Mammary epithelial cell (primary cell): ENCODE measurements around the gene SNAP47.

Source experiments
- EZH2 ChIP-seq: IDR thresholded peaks from 2 replicates; pipeline ENCODE4 v1.6.1; 2012; ENCODE audit warnings: low read length, inconsistent platforms, borderline replicate concordance
- TF ChIP-seq, protein P1 (sequence below), 2 donors: IDR thresholded peaks in 1 of 2; conservative IDR thresholded peaks in 1 of 2; 2 replicates each; pipeline ENCODE4 v1.5.1; 2011 to 2012; ENCODE audit warnings: inconsistent platforms in 2 of 2, low read length in 2 of 2, mild to moderate bottlenecking in 2 of 2, control low read depth in 1 of 2, low read depth in 1 of 2; ENCODE audit not compliant: insufficient read depth in 1 of 2; ENCODE audit errors: extremely low read depth in 1 of 2

DNA sequence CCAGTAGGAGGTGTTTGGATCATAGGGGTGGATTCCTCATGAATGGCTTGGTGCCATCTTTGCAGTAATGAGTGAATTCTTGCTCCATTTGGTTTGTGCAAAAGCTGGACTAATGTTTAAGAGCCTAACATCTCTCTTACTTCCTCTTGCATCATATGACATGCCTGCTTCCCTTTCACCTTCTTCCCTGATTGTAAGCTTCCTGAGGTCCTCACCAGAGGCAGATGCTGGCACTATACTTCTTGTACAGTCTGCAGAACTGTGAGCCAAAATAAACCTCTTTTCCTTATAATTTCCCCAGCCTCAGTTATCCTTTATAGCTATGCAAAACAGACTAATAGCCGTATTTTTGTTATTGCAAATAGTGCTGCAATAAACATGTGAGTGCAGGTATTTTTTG is 88.3 kb downstream of the SNAP47 start:
- TF ChIP-seq, protein P1, sequence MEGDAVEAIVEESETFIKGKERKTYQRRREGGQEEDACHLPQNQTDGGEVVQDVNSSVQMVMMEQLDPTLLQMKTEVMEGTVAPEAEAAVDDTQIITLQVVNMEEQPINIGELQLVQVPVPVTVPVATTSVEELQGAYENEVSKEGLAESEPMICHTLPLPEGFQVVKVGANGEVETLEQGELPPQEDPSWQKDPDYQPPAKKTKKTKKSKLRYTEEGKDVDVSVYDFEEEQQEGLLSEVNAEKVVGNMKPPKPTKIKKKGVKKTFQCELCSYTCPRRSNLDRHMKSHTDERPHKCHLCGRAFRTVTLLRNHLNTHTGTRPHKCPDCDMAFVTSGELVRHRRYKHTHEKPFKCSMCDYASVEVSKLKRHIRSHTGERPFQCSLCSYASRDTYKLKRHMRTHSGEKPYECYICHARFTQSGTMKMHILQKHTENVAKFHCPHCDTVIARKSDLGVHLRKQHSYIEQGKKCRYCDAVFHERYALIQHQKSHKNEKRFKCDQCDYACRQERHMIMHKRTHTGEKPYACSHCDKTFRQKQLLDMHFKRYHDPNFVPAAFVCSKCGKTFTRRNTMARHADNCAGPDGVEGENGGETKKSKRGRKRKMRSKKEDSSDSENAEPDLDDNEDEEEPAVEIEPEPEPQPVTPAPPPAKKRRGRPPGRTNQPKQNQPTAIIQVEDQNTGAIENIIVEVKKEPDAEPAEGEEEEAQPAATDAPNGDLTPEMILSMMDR (conservative IDR thresholded peaks at IDR 0.05 in 1 of 2, IDR thresholded peaks at IDR 0.05 in 1 of 2; ENCODE audit: extremely low read depth in 1 of 2, insufficient read depth in 1 of 2, low read depth in 1 of 2, low read length in 2 of 2), result no peak
- TF ChIP-seq EZH2, result no peak
